GM12872 (cell line): ENCODE measurements around the gene C20orf173.

ENCODE experiments used
- TF ChIP-seq, protein P1 (sequence below): IDR thresholded peaks from 3 replicates; pipeline ENCODE4 v1.5.1; 2011; ENCODE audit warnings: low read depth, mild to moderate bottlenecking, low read length, moderate library complexity; ENCODE audit not compliant: insufficient read depth

Gene C20orf173

DNA sequence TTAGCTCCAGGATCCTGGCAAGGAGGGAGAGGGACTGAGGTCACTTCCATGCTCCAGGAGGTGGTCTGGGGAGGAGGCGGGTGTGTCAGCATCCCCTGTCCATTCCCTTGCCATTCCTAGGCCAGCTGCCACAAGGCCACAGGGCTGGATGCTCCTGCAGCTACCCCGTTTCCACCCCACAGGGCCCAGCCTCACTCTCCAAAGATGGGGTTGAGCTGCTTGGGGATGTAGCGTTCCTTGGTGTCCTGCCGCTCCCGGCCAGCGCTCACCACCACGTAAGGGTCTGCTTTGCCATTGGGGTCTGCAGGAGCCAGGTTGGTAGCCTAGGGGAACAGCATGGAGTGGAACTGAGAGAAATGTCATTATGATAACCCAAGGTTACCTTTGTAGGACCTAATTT is 35.5 kb upstream of the C20orf173 start:
- TF ChIP-seq, protein P1, sequence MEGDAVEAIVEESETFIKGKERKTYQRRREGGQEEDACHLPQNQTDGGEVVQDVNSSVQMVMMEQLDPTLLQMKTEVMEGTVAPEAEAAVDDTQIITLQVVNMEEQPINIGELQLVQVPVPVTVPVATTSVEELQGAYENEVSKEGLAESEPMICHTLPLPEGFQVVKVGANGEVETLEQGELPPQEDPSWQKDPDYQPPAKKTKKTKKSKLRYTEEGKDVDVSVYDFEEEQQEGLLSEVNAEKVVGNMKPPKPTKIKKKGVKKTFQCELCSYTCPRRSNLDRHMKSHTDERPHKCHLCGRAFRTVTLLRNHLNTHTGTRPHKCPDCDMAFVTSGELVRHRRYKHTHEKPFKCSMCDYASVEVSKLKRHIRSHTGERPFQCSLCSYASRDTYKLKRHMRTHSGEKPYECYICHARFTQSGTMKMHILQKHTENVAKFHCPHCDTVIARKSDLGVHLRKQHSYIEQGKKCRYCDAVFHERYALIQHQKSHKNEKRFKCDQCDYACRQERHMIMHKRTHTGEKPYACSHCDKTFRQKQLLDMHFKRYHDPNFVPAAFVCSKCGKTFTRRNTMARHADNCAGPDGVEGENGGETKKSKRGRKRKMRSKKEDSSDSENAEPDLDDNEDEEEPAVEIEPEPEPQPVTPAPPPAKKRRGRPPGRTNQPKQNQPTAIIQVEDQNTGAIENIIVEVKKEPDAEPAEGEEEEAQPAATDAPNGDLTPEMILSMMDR = no peak

DNA sequence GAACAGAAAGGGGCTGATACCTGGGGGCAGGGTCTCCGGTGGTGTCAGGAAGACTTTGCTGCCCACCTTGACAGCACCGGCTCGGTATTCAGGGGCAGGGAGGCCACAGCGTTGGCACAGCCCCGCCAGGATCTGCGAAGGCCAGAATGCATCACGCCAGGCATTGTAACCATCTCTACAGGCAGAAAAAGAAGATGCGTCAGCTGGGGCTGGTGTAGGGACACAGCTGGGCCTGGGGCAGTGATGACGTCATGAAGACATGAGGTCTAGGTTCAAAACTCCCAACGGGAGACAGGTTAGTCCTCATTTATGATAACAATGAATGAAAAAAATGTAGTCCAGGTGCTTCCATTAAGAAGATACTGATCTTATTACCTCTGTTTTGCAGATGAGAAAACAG is 34.4 kb upstream of the C20orf173 start:
- TF ChIP-seq, protein P1 = no peak

DNA sequence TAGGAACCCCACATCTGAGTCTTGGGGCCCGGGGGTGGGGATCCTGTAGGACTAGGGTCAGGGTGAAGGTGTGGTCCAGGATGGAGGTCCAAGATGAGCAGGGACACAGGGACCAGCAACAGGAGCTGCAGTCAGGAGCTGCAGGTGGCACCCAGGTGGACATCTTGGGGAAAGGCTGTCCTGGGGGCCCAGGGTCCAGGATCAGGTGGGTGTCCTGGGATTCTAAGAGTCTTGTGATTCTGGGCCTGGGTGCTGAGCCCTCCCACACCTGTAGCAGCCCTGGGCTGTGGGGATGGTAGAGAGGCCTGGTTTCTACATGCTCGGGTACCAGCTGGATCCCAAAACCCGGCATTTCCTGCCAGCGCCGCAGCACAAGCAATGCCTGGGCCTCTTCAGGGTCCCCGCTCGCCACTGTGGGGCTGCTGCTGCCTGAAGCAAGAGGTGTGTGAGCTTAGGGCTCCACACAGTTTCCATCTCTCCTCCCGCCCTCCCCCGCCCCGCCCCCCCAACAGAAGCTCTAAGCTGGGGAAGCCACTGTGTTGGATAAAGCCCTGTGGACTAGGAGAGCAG is 33.2 kb upstream of the C20orf173 start:
- TF ChIP-seq, protein P1 = no peak

DNA sequence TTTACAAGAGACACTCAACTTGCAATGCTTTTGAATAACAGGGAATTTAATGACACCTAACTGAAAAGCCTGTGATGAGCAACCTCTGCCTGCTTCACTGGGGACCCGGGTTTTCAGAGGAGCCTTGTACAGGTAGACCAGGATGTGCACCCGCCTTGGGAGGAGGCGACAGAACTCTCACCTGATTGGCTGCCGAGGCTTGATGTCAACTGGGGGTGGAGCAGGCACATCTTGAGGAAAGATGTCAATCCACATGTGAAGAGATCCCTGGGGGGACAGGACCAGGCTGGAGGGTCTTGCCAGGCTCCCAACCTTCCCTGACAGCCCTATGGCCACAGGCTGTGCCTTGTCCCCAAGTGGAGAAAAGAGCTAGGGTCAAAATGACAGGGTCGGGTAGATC is 32.2 kb upstream of the C20orf173 start:
- TF ChIP-seq, protein P1 = no peak

DNA sequence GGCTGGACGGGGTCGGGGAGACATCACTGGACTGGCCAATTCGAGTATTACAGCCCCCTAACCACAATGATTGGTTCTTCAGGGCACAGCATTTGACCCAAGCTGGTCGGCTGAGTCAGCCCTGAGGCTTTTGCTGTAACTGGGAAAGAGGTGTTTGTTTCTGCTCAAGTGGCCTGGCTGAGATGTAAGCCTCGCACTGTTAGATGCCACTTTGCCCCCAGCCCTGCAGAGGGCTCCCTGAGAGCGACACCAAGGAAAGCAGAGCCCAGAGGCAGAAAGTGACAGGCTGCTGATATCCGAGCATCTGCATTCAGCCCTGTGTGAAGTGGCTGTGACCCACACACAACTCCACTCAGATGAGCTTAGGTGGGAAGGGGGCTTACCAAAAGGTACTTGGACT is 31.8 kb upstream of the C20orf173 start:
- TF ChIP-seq, protein P1 = peak; percentile 63

DNA sequence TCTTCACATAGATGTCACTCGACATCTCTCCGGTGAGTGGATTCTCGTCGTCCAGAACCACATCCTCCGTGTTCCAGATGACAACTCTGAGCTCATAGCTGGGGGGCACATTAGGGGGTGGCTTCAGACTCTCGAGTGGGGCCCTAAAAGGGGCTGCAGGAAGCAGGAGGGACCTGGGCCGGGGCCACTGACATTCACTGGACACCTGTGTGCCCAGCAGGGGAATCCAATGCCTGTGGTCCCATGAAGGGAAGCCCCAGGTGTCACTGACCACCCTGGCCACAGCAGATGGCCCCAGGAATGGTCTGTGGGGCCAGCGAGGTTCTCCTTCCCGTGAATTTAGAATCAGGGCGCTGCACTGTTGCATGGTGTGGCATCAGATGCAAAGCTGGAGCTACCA is 31.1 kb upstream of the C20orf173 start:
- TF ChIP-seq, protein P1 = no peak

DNA sequence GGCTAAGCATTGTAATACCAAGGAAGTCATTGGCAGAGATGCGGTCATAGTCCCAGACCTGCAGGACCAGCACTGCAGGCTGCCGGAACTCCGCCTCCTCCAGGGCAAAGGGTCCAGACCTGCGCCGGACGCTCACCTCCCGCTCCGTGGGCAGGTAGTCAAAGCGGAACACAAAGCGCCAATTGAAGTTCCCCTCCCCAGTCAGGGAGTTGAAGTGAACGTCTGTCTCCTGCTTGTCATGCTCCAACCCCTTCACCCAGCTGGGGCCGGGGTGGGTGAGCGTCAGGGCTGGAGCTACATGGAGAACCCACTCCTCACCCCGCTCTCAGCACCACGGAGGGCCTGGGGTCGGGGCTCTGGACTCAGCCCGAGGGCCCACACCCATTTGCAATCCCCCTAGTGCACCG is 30.7 kb upstream of the C20orf173 start:
- TF ChIP-seq, protein P1 = no peak
